HCT116 (cell line): ENCODE results near the gene COA8.

Experiments used
- POLR2A ChIP-seq: IDR thresholded peaks from 2 replicates; pipeline ENCODE4 v1.7.0; 2011; ENCODE audit warnings: borderline replicate concordance; ENCODE audit not compliant: insufficient read depth, insufficient read length; ENCODE audit errors: extremely low read depth
- SP1 ChIP-seq: IDR thresholded peaks from 2 replicates; pipeline ENCODE4 v1.6.1; 2012; ENCODE audit warnings: low read depth
- TF ChIP-seq, protein P1 (sequence below): IDR thresholded peaks from 2 replicates; pipeline ENCODE4 v1.6.1; 2011; ENCODE audit warnings: mild to moderate bottlenecking, low read length, moderate library complexity; ENCODE audit not compliant: insufficient replicate concordance; ENCODE audit errors: extremely low read depth

- no peak for TF ChIP-seq POLR2A
- TF ChIP-seq, protein P1, sequence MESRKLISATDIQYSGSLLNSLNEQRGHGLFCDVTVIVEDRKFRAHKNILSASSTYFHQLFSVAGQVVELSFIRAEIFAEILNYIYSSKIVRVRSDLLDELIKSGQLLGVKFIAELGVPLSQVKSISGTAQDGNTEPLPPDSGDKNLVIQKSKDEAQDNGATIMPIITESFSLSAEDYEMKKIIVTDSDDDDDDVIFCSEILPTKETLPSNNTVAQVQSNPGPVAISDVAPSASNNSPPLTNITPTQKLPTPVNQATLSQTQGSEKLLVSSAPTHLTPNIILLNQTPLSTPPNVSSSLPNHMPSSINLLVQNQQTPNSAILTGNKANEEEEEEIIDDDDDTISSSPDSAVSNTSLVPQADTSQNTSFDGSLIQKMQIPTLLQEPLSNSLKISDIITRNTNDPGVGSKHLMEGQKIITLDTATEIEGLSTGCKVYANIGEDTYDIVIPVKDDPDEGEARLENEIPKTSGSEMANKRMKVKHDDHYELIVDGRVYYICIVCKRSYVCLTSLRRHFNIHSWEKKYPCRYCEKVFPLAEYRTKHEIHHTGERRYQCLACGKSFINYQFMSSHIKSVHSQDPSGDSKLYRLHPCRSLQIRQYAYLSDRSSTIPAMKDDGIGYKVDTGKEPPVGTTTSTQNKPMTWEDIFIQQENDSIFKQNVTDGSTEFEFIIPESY, result no peak
- TF ChIP-seq SP1, result no peak
Measured at GRCh38 chr14:103519043-103519836, 43.5 kb upstream of the COA8 start.
